KMS-11 (cell line): ENCODE data around the gene SARS2.

Experiments used
- H2AFZ ChIP-seq: fragments of 200-600 bp; sonication (generic); 2 replicates; pipeline ENCODE4 v1.6.1; 2016; ENCODE audit warnings: antibody characterized with exemption, mixed run types, low read depth
- H3K27ac ChIP-seq: fragments of 200-600 bp; sonication (generic); 2 replicates; pipeline ENCODE4 v1.6.1; 2016; ENCODE audit warnings: mild to moderate bottlenecking, mixed run types
- H3K27me3 ChIP-seq: fragments of 200-600 bp; sonication (generic); 2 replicates; pipeline ENCODE4 v1.6.1; 2017; ENCODE audit warnings: mild to moderate bottlenecking, low read depth, mixed run types, moderate library complexity; ENCODE audit not compliant: insufficient read depth
- H3K36me3 ChIP-seq: fragments of 200-600 bp; sonication (generic); 2 replicates; pipeline ENCODE4 v1.6.1; 2017; ENCODE audit warnings: mild to moderate bottlenecking, mixed run types; ENCODE audit not compliant: insufficient read depth
- H3K4me1 ChIP-seq: fragments of 200-600 bp; sonication (generic); 2 replicates; pipeline ENCODE4 v1.6.1; 2016; ENCODE audit warnings: mild to moderate bottlenecking, low read depth, mixed run types; ENCODE audit not compliant: poor library complexity, severe bottlenecking
- H3K4me2 ChIP-seq: fragments of 200-600 bp; sonication (generic); 2 replicates; pipeline ENCODE4 v1.7.0; 2016; ENCODE audit warnings: mild to moderate bottlenecking, mixed run types
- H3K4me3 ChIP-seq: fragments of 200-600 bp; sonication (generic); IDR thresholded peaks from 2 replicates; pipeline ENCODE4 v1.6.1; 2017; ENCODE audit warnings: low read depth, low read length, mixed read lengths; ENCODE audit not compliant: insufficient read depth
- H3K79me2 ChIP-seq: fragments of 200-600 bp; sonication (generic); 2 replicates; pipeline ENCODE4 v1.6.1; 2016; ENCODE audit warnings: low read depth, mixed run types; ENCODE audit not compliant: insufficient read depth
- H3K9ac ChIP-seq: fragments of 200-600 bp; sonication (generic); 2 replicates; pipeline ENCODE4 v1.6.1; 2016; ENCODE audit warnings: mild to moderate bottlenecking, mixed run types
- H4K20me1 ChIP-seq: fragments of 200-600 bp; sonication (generic); 2 replicates; pipeline ENCODE4 v1.6.1; 2016; ENCODE audit warnings: mild to moderate bottlenecking, mixed run types; ENCODE audit not compliant: insufficient read depth
- CTCF ChIP-seq: fragments of 200-600 bp; sonication (generic); conservative IDR thresholded peaks from 2 replicates; pipeline ENCODE4 v1.6.1; 2017; ENCODE audit warnings: low read depth, mild to moderate bottlenecking, antibody characterized with exemption, low read length, moderate library complexity, mixed read lengths

The SARS2 gene

GRCh38 chr19:38869836-38870607, 60.5 kb downstream of the SARS2 start:
- no peaks in the 10 kb centered on the region for H3K36me3 ChIP-seq
- no peaks in the 10 kb centered on the region for H3K79me2 ChIP-seq
- H3K27me3 ChIP-seq, result no peaks in the 10 kb centered on the region
- peak overlapping the region; percentile 90 for H3K4me2 ChIP-seq
- peak; percentile 88 for TF ChIP-seq CTCF
- peaks cover 10% of the 10 kb centered on the region for H3K4me1 ChIP-seq
- H3K27ac ChIP-seq, result peak overlapping the region; percentile 39; the same call in 1 of the 2 replicates
- no peak overlapping the region for H3K4me3 ChIP-seq
- H3K9ac ChIP-seq, result peak overlapping the region; percentile 58; the same call in 1 of the 2 replicates
- peak overlapping the region; percentile 86 for H2AFZ ChIP-seq
- no peaks in the 10 kb centered on the region for H4K20me1 ChIP-seq

- H3K4me3 ChIP-seq, result no peak overlapping the region
- peak overlapping the region; percentile 90 for H3K4me2 ChIP-seq
- H2AFZ ChIP-seq, result peak overlapping the region; percentile 86
- H3K9ac ChIP-seq, result peak overlapping the region; percentile 58; the same call in 1 of the 2 replicates
- no peaks in the 10 kb centered on the region for H4K20me1 ChIP-seq
- H3K4me1 ChIP-seq, result peaks cover 10% of the 10 kb centered on the region
- H3K79me2 ChIP-seq, result no peaks in the 10 kb centered on the region
- H3K27ac ChIP-seq, result peak overlapping the region; percentile 39
- no peaks in the 10 kb centered on the region for H3K36me3 ChIP-seq
- no peaks in the 10 kb centered on the region for H3K27me3 ChIP-seq
- TF ChIP-seq CTCF, result no peak
Measured at GRCh38 chr19:38869160-38869835, 61.3 kb downstream of the SARS2 start.

- H3K27me3 ChIP-seq, result no peaks in the 10 kb centered on the region
- no peaks in the 10 kb centered on the region for H3K36me3 ChIP-seq
- H3K27ac ChIP-seq, result no peak overlapping the region
- no peaks in the 10 kb centered on the region for H4K20me1 ChIP-seq
- no peak for TF ChIP-seq CTCF
- no peaks in the 10 kb centered on the region for H3K79me2 ChIP-seq
- no peak overlapping the region for H3K4me3 ChIP-seq
- H3K4me2 ChIP-seq, result peak overlapping the region; percentile 90
- peak overlapping the region; percentile 58; the same call in 1 of the 2 replicates for H3K9ac ChIP-seq
- no peak overlapping the region for H2AFZ ChIP-seq
- peaks cover 10% of the 10 kb centered on the region for H3K4me1 ChIP-seq
Measured at GRCh38 chr19:38868551-38868950, 62.0 kb downstream of the SARS2 start.

GRCh38 chr19:38867171-38867780, 63.3 kb downstream of the SARS2 start:
- H3K9ac ChIP-seq, result no peak overlapping the region
- no peak overlapping the region for H2AFZ ChIP-seq
- no peaks in the 10 kb centered on the region for H3K36me3 ChIP-seq
- H3K27me3 ChIP-seq, result no peaks in the 10 kb centered on the region
- H3K4me3 ChIP-seq, result no peak overlapping the region
- H3K4me1 ChIP-seq, result peaks cover 10% of the 10 kb centered on the region
- H3K79me2 ChIP-seq, result no peaks in the 10 kb centered on the region
- no peak overlapping the region for H3K4me2 ChIP-seq
- no peaks in the 10 kb centered on the region for H4K20me1 ChIP-seq
- no peak overlapping the region for H3K27ac ChIP-seq
- no peak for TF ChIP-seq CTCF
